OCI-LY3 (cell line): Measurements from ENCODE around the gene GHR.

ENCODE experiments used
- CTCF ChIP-seq: fragments of 200-600, 300-600 bp; sonication (generic); IDR thresholded peaks from 2 replicates; pipeline ENCODE4 v1.5.1; 2014; ENCODE audit warnings: antibody characterized with exemption, low read length, low read depth
- EZH2phosphoT487 ChIP-seq: fragments of 200-600 bp; shearing (Covaris generic); IDR thresholded peaks from 2 replicates; pipeline ENCODE4 v1.6.1; 2018; ENCODE audit warnings: antibody characterized with exemption, mixed run types, low read depth

GRCh38 chr5:42648036-42648435 is 224.8 kb downstream of the GHR start:
- no peak for TF ChIP-seq CTCF
- TF ChIP-seq EZH2phosphoT487: no peak
